Activated CD4-positive, alpha-beta T cell treated with anti-CD3 and anti-CD28 coated beads for 48 hours (primary cell): ENCODE results near the gene SMAD5.
A peak's percentile ranks its signal among the peaks of the same experiment; 100 is the strongest.

Experiments
- DNase-seq: peaks from one replicate; pipeline ENCODE4 v3.0.0-alpha.2; 2020

Gene SMAD5

DNA sequence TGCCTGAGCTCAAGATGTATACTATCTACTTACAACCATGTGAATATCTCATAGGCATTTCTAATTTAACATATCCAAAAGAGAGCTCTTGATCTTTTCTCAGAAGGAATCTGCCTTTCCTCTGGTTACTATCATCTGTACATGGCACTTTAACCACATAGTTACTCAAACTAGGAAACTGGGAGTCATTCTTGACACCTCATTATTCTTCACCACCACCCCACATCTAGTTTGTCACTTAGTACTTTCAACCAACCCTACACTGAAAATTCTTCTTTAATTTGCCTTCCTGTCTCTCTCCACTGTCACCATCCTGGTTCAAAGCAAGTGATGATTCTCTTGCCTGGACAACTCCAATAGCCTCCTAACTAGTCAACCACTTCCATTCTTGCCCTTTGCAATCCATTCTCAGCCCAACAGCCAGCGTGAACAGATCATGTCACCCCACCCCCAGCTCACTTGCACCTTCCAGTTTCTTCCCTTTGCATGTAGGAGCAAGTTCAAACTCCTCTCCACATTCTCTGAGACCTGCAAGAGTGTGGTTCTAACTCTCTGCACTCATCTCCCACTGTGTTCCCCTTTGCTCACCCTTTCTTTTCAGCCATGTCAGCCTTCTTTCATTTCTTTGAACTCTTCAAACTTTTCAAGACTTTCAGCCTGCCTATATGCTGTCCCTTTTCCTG, 17.3 kb upstream of the SMAD5 start:
- no peak for DNase-seq

DNA sequence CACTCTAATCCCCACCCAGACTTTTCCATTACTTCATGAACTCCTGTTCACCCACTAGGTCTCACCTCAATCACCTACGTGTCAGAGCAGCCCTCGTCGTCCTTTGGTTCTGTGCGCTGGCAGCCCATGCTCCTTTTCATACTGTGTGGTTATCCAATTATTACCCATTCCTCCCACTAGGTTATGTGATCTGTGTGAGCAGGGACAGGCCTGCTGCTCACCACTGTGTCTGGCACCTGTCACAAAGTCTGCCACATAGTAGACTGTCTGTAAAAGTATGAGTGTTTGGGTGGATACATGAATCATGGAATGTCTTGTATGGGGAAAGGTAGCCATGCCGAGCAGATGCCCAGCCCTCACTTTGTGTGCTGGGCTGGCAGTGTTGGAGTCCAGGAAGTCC, 12.1 kb upstream of the SMAD5 start:
- no peak for DNase-seq

DNA sequence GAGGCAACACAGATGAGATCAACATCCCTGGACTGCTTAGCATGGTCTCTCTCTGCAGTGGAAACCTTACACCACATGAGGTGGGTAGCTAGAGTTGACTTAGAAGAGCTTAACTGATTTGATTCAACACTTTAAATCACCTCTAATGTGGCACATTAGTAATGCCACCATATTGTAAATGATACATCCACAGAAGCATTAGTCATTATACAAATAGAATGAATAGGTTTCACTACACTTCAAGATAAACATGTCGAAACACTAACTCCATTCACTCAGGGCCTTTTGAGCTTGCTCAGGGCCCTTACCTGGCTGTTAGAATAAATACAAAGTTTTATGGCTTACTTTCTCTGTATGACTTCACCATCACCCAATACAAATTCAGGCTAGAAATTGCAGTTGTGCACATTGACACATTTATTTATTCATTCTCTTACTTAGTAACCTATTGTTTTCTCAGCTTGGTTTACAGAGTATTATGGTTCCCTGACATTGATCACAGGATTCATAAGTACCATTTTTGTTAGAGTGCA, 9.3 kb upstream of the SMAD5 start:
- DNase-seq, result no peak

DNA sequence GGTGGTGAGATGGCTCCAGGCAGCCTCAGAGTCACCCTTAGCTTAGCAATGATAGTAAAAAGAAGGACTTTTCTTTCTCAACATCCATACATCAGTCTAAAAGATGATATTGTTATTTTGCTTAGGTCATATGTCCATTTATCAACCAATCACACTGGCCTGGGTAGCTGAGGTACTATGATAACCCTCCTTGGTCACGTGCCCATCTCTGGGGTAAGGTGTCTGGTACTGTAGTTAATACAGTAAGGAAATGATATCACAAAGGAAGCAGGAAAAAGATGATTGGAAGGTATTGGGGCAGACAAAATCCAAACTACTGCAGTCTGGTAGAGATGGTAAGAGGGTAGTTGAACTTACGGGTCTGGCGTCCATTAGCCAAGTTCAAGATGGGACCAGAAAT, 5.1 kb upstream of the SMAD5 start:
- DNase-seq, result no peak

DNA sequence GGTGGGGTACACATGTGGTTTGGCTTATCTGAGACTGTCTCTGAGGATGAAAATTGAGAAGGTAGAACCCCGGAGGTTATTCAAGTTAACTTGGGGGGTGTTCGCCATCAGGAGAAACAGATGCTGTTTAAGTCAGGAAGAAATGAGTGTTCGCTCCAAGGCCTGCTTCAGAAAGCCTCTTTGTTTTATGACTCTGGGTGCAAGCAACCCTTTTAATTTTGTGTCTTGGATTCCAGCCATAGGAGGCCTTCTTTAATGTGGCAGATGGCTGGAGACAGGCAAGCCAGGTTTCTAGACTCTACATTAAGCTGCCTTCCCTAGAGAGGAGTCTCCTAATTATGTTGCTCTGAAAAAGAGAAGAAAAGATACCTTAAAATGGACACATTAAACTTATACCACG, 4.2 kb upstream of the SMAD5 start:
- no peak for DNase-seq

DNA sequence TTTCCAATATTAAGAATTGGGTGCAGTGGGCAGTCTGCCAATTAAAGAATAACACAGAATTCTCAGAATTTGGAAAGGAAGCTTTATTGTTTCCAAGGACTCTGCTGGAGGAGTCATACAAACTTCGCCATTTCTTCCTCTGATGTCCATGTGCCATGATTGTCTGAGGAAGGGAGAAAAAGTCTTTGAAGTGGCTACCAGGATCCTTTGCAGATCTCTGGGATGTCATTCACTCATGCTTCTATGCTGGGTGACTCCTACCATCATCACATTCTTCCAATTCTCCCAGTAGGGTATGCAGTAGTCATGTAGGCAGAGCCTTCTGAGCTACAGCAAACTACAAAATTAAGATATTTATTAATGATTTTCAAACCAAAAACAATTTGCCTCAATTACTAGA, 3.2 kb upstream of the SMAD5 start:
- no peak for DNase-seq

DNA sequence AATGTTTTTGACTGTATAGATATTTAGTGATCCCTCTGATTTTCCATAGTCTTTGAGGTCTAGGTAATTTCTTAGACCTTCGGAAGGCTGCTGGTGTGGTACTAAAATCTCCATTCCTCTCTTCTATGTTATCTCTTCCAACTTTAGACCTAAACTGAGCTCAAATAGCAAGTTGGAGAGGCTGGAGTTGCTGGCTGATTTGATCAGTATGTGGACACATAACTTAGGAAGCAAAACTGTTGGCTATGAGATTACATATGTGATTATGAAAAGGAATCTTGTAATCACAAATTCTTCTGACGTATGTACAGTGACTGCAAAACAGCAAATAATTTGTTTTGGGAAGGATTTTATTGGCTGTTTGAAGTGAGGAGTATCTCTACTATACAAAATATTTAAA, 2.1 kb upstream of the SMAD5 start:
- DNase-seq, result no peak

DNA sequence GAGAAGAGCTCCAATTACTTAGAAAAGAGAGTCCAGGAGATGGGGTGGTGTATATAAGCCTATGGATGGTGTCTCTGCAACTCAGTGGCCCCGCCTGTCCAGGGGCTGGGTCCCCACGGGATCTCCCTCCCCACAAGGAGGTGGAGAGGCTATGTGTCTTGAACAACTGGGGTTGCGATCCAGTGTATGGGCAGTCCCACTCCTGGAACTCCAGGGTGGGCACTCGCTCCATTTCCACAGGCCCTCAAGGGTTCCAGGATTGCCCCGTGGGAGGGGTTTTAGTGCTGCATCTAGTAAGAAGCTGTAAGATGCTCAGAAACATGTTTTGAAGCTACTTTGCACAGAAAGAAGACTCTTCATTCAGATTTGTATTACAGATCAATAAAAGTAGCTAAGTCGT, 558 bp upstream of the SMAD5 start:
- DNase-seq, result no peak

DNA sequence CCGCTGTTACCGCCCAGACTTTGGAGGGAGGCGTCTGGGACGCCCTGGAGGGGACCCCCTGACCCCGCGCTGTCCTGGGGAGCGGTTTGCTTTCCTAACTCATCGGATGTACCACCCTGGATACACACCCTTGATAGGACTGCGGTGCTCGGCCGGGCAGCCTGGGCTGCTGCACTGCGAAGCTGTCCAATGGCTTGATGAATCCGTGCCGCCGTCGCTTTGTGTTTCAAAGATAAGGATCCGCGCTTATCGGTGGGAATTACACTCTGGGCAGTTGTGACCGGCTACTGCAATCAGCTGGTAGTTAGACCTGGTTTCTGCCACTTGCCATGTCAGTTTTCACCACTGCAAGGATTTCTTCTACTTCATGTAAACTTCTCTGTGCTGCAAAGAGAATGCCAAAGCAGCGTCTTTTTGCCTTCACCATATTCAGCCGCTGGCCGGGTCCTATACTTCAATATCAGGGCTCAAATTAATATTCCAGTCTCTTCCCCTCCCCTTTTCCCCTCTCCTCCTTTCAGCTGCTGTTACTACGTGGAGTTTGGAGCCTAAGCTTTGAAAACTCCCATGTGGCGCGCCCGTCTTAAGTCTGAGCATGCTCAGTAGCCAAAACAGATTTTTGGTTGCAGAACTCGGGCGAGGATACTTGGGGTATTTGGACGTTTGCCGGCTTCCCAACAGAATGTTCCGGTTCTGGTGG, 727 bp downstream of the SMAD5 start:
- DNase-seq, result peak; percentile 20

DNA sequence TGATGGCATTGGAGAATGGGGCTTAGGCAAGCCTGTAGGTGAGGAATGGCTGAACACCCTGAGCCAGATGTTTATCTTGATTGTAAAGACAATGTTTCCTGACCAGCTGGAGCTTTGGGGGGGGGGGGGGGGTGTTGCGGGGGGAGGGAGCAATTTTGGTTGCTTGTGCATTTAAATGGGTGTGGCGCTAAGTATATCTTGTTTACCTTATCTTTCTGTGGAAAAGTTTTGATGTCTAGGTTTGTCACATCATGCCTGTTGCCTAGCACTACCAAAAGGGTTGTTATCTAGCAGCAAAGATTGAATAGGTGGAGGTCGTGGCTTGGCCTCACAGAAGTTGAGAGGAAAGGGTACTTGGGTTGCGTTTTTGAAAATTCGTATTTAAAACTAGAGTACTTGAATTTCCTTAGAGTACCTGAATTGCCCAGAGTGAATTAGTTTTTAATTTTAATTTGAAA, 1.3 kb downstream of the SMAD5 start:
- DNase-seq, result no peak

DNA sequence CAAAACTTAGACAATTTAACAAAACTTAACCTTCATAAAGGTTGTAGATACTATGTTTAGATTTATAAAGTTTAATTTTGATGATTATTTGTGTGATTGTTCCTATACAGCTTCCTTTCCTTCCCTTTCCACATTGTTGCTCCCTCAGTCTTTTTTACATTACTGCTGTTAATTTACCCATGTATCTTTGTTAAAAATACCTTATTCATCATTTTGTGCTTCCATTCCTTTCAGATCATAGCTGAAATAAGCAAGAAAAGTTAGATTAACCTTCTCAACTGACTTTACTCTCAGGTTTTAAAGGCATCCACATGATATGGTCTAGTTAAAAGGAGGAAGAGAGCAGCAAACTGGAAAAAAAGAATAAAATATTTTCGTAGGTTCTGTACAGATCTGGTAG, 2.0 kb downstream of the SMAD5 start:
- no peak for DNase-seq

DNA sequence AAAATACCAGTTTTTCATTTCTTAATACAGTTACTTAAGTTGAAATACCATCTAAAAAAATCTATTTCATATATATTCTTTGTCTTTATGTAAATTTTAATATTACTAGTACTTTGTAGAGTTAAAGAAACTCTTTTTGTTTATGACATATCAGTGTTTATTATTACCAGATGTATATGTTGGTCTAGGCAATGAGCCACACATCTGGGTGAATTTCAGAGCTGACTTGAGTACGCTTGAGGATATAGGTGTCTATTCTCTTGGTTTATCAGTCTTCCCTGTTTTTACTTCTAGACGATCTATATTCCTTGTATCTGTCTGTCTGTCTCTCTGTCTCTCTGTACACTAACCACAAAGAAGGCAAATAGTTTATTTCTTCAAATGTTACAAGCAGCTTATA, 2.9 kb downstream of the SMAD5 start:
- no peak for DNase-seq

DNA sequence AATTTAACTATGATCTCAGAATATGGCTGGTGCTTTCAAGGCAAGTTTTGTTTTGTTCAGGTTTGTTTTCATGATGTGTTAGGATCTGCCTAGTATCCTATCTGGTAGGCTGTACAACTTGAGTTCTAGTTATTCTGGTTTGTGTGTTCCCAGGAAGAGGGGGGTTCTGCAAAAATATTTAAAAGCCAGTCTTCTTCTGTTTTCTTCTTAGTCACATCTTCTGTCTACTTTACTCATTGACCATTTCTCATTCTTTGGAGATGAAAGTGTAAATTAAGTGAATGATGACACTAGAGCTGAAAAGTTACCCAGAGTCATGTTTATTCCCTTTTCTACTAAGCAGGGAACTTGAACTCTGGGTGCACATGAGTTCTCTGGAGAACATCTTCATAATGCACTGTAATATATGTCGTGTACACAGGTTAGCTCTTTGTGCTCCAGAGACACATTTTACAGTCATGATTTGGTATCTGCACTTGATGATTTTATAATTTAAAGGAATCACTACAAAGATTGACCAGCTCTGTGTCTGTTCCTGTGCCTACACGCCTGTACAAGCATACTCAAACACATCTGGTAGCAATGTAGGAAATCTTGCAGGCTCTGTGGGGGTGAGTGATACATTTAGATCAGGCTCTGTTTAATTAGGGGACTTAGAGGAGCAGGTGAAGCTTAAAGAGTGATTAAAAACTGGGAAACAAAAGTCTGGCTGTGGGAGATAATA, 5.0 kb downstream of the SMAD5 start:
- DNase-seq, result no peak

DNA sequence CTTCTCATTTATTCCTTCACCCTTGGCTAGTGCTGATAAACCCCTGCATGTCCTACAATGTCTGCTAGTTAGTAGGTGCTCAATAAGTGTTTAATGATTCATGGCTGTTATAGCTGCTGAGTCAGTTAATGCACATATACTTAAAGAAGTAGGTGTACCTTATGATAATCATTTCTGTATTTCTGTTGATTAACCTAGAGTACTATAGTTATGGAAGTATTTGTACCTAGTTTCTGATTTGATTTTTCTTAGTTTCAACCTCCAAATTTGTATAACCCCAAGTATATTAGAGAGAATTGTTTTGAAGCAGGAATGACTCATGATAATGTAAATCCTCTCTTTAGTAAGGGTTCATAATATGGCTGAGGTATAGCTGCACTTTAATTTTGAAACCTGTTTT, 8.9 kb downstream of the SMAD5 start:
- no peak for DNase-seq

DNA sequence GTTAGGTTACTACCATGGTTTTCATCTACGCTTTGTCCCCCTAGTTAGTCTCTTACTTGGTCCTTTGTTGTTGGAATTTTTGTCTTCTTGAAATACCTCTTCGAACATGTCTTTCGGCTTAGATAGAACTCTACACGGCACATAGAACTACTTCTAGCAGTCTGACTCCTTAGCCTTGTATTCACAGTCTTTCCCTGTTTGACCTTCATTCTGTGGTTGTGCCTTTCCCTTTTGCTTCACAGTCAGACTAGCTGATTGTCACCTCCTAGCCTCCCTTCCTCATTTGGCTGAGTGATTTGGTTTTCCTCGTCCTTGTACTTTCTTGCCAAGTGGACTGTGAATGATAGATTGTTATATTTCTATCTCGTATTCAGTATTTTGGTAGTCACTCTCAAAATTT, 10.7 kb downstream of the SMAD5 start:
- no peak for DNase-seq

DNA sequence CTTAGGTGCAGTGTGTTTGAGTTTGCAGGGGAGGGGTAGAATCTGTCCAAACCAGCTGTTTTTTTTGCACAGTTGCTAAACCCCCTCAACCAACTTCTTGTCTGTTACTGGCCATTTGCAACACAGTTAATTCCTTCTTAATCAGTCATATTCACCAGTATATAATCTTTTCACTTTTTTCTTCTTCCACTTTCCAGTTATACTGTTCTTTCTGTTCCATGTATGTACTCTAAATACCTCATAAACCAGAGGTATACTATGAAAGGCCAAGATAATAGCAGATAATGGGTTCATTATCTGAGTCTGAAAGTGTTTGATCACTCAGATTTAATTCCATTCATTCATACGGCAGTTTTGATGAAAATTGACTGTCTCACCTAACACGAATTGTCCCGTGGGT, 11.1 kb downstream of the SMAD5 start:
- no peak for DNase-seq

DNA sequence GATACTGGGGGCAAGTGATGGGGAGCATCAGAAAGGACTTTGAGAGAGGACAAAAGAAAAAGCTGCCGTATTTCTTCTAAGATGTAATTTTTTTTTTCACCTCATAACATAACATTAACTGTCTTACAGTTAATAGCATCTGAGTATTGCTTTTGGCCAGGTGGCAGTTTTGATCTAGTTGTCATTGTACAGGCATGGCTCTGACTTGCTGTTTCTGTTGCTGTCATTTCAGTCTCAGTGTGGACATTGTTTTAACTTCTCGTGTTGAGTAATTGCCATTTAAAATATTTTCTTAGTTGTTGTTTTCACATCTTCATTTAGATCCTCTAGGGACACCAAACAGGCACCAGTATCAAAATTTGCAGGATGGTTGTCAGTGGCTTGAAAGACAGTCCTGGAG, 12.4 kb downstream of the SMAD5 start:
- DNase-seq, result no peak

DNA sequence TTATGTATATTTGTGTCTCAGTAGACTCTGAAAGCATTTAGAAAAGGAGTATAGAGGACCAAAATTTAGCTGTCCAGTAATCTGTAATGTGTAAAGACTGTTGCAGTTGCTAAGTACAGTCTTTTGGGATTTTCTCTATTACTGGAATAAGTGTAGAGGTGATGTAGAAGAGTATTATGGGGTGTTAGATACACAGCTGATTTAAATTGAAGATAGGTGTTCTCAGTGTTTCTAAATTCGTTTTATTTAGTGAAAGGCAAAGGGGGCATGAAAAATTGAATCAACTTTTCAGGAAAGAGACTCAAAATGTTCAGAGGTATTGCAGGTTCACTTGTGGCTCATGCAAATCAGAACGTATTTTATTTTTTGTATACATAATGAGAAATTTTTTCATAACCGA, 13.6 kb downstream of the SMAD5 start:
- DNase-seq, result no peak

DNA sequence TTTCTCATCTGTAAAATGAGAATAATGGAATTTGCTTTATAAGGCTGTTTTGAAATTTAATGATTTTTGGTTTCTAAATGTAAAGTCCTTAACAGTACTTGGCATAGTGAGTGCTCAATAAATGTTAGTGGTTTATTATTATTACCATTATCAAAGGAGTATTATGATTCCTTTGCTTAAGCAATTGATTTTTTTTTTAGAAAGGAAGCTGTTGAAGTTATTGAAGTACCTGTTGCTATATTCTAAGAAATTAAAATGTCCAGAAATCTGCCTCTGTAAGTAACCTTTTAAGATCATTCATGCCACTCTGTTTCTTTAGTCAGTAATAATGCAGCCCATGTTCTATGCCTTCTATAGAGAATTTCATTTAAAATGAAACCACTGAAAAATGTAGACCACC, 15.0 kb downstream of the SMAD5 start:
- DNase-seq, result no peak

DNA sequence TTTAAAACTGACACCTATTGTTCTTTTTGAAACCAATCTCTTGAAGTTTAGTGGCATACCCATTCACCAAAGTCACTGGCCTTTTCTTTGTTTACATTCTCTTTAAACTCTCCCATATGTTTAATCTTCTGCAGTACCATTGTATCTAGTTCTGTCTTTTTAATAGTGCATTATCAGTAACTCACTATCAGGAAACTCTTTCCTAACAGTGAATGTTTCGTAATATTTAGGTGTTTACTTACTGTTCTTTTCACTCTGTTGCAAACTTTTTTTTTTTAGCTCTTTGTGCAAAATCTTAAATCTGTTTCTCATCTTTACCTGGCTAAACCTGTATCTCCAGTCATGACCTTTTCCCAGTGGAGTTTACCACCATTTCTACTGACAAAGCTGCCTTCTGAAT, 17.2 kb downstream of the SMAD5 start:
- no peak for DNase-seq

DNA sequence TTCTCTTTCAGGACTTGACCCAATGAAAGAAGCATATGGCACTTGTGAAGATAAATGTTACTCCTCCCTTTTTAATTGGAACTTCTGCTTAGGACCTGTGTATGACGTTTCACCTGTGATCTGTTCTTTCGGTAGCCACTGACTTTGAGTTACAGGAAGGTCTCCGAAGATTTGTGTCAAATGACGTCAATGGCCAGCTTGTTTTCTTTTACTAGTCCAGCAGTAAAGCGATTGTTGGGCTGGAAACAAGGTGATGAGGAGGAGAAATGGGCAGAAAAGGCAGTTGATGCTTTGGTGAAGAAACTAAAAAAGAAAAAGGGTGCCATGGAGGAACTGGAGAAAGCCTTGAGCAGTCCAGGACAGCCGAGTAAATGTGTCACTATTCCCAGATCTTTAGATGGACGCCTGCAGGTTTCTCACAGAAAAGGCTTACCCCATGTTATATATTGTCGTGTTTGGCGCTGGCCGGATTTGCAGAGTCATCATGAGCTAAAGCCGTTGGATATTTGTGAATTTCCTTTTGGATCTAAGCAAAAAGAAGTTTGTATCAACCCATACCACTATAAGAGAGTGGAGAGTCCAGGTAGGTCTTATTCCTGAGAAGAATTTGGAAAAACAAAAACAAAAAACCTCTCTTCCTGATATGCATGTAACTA, 21.1 kb downstream of the SMAD5 start:
- no peak for DNase-seq

DNA sequence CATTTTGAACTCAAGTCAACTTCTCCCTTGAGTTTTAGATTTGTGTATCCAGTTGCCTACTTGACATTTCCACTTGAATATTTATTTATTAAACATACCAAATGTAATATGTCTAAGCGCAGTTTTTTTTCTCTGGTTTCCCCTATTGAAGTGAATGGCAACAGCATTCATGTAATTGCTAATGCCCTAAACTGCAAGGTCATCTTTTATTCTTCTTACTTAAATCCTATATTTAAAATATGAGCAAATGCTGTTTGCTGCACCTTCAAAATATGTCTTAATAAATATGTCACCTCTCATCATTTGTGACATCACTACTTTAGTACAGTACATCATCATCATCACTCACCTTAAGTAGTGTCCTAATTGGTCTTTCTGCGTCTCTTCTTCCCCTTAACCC, 22.4 kb downstream of the SMAD5 start:
- DNase-seq, result no peak

DNA sequence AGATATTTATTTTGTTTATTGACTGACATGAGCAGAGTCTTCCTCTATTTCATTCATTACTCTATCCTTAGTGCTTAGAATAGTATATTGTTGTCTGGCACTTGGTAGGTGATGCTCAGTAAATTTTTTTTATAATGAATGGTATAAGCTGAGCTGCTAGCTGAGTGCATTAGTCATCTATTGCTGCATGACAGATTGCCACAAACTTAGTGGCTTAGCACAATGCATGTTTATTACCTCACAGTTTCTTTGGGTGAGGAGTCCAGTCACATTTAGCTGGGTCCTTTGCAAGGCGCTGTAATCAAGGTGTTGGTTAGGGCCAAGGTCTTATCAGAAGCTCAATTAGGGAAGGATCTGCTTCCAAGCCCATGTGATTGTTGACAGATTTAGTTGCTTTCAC, 23.1 kb downstream of the SMAD5 start:
- DNase-seq, result no peak

DNA sequence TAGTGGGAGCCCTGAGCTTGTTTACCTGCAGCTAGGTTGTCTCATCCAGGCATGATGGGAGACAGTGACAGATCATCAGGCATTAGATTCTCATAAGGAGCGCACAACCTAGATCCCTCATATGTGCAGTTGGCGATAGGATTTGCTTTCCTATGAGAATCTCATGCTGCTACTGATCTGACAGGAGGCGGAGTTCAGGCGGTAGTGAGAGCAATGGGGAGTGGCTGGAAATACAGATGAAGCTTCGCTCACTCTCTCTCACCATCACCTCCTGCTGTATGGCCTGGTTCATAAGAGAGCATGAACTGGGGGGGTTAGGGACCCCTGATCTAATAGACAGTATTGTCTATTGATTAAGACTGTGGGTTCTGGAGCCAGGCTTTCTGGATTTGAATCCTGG, 24.9 kb downstream of the SMAD5 start:
- DNase-seq, result no peak
